AG09319 (cell line): Measurements from ENCODE around the gene MROH2A.

Source experiments
- DNase-seq: peaks from one replicate; pipeline ENCODE4 v3.0.0-alpha.2; 2010; ENCODE audit warnings: low read depth; ENCODE audit errors: extremely low read depth
- CTCF ChIP-seq: IDR thresholded peaks from 2 replicates; pipeline ENCODE4 v1.5.1; 2011; ENCODE audit warnings: low read depth, mild to moderate bottlenecking, inconsistent platforms, low read length, moderate library complexity

The MROH2A gene

DNA sequence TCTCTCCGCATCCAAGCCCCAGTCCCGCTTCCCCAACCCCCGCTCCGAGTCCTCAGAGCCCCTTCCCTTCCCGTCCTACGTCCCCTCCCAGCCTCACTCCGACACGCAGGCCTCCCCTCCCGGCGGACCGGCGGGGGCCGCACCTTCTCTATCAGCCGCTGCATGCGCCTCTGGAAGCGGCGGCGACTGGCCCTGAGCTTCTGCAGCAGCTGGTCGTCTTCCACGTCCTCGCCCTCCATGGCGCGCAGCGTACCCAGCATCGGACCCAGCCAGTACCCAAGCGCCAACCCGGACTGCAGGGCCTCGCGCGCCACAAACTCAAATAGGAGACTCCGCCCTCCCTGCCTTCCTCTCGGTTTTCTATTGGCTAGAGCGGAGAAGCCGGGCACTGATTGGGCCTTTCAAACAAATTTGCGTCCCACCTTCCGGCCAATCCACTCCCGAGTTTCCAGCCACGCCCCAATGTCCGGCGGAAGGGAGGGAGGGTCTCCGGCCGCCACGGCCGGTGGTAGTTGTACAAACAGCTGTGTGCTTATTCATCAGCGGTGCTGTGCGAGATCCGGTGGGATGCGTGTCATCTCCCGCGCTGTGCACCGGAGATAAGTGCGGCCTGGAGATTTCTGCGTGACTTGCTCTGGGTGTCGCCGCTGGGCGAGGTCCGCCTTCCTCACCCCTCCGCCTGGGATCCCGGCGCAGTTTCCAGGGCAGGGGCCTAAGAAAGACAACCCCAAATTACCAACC lies 76.3 kb downstream of the MROH2A start, which contains the start of gene HJURP:
HJURP (minus strand) TSS at position 295 of the 741 bp plus-strand sequence; CDS start at position 260, 35 bp downstream.
- DNase-seq: peak; percentile 83
- no peak for TF ChIP-seq CTCF

DNA sequence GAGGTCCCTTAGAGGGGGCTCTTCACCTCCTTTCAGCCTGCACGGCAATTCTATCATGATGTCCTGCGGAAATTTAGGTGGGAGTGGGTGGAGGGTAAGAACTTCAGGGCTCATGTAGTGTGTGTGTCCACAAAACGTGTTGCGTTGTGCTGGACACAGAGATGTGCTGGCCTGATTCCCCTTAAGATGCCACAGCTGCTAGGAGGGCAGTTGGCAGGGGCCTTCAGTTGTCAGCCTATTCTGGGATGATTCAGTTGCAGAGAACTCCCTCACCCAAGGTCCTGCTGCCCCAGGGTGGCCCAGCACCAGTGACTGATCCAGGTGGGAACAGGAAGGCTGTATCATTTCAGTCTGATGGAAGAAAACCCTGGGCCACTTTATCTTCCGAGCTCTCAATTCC lies 77.2 kb downstream of the MROH2A start:
- TF ChIP-seq CTCF: no peak
- DNase-seq: no peak

DNA sequence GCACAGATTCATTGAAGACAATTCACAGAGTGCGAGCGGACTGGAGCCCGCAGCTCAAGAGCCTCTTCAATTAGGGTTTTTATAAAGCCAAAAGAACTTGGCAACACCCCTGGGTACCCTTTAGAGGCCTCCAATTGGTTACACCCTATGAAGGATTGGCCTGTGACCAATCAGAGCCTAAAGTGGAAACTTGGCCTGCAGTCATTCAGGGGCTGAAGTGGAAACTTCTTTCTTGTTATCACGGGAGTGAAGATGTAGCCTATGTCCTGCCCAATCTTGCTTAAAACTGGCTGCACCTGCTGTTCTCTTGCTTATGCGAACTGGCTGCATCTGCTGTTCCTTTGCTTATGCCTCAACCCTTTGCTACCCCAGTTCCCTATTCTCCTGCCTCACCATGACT lies 78.1 kb downstream of the MROH2A start:
- TF ChIP-seq CTCF: no peak
- DNase-seq: no peak

DNA sequence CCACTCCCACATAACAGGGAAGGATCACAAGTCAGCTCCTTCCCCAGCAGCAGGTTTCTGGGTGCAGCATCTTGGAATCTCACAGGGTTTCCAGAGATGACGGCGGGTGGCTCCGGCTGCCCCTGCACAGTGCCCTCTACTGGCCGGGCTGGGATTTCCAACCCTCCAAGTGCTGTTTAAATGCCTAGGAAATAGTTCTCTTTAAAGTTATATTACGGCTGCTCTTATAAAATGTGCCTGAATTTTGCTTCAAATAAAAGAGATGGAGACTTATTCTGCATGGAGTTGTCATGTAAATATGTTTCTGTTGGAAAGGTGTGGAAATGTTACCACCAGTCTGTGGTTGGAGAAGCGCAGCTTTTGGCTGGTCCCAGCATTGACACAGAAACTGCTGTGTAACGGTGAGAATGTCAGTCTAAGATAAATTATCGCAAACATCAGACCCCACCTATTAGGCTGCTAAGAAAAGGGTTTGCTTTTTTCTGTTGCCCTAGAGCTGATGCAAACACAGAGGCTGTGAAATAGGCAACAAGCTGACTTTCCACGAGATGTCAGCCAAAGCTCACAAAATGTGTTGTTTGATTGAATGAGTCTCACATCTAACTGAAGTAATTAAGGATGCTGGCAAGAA lies 79.5 kb downstream of the MROH2A start:
- peak; percentile 50 for TF ChIP-seq CTCF
- DNase-seq: no peak

DNA sequence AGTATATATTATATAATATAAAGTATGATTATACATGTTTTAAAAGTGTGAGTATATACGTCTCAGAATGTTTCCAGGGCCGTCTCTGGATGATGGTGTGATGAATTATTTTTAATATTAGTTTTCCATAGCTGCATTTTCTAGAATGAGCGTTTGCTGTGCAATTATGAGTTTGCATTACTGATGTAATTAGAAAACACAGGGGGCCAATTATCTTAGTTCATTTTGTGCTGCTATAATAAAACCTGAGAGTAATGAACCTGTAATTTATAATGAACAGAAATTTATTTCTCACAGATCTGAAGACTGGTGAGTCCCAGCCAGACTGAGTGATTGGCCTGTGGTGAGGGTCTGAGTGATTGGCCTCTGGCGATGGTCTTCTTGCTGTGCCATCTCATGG lies 80.2 kb downstream of the MROH2A start:
- TF ChIP-seq CTCF: no peak
- no peak for DNase-seq

GRCh38 chr2:233862261-233862768 lies 84.2 kb downstream of the MROH2A start:
- TF ChIP-seq CTCF: no peak
- DNase-seq: no peak

DNA sequence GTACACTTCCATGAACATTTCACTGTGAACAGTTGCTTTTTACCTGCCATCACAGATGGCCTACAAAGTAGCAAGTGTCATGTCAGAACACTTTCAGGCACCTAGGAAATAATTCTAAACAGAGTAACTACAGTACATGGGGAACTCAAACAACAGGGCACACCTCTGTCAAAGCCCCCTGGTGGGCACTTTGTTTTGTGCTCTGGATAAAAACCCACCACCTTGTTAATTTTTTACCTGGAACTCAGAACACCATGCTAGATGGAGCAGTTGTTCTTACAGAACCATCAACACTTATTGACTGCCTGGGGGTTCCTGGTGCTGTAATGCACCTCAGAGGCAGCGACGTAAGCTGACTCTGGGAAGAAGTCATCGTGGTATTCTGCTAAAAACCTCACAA lies 87.7 kb downstream of the MROH2A start:
- no peak for DNase-seq
- no peak; the same call in 1 of the 2 replicates for TF ChIP-seq CTCF
